Endothelial cell of umbilical vein (primary cell): ENCODE results near the gene PLA2G4E. TPM values are rescaled to one million over a fixed set of nuclear protein-coding genes. Genes with fewer than 3 reads are reported as not detected.

Experiments used
- BruUV-seq: library from RNA; stranded (reverse); fragments of 400-500 nt; replicated peaks from 2 replicates; lab custom pipeline; 2021; lab: Mats Ljungman, UMichigan
- CTCF ChIA-PET: fragments of 300-600, 350-600 bp; sonication (Branson Sonifier 250); formaldehyde crosslinking; loops from one replicate; lab custom pipeline; 2021; ENCODE audit warnings: antibody characterized with exemption, inconsistent platforms; lab: Charles Lee
- POLR2A ChIA-PET: fragments of 300-600, 350-600 bp; sonication (Branson Sonifier 250); formaldehyde crosslinking; loops from one replicate; lab custom pipeline; 2021; ENCODE audit warnings: antibody characterized with exemption, inconsistent platforms; lab: Charles Lee
- DNase-seq: peaks from one replicate; pipeline ENCODE4 v3.0.0-alpha.2; 2011; ENCODE audit warnings: low read depth, low spot score
- FAIRE-seq: peaks from 2 replicates; lab custom pipeline; 2011; peaks lifted over from hg19 to GRCh38; lab: Jason Lieb, UNC
- H2AFZ ChIP-seq: 2 replicates; pipeline ENCODE4 v1.6.0; 2012; ENCODE audit warnings: low read depth, low read length, control low read depth, inconsistent platforms
- H3K27ac ChIP-seq: 2 replicates; pipeline ENCODE4 v1.5.1; 2011; ENCODE audit warnings: low read depth, mild to moderate bottlenecking, control low read depth, low read length, moderate library complexity; ENCODE audit not compliant: insufficient read depth
- H3K27me3 ChIP-seq, 2 experiments: 2 replicates each; pipeline versions ENCODE4 v1.6.0 to v1.6.1; 2011; ENCODE audit warnings: low read length in 2 of 2, mixed read lengths in 1 of 2; ENCODE audit not compliant: control insufficient read depth in 2 of 2, insufficient read depth in 2 of 2
- H3K36me3 ChIP-seq, 2 experiments: 2 replicates in 1 of 2; 3 replicates in 1 of 2; pipeline ENCODE4 v1.5.1; 2011; ENCODE audit warnings: low read length in 2 of 2, mild to moderate bottlenecking in 1 of 2, moderate library complexity in 1 of 2; ENCODE audit not compliant: control insufficient read depth in 2 of 2, insufficient read depth in 2 of 2; ENCODE audit errors: extremely low read depth in 1 of 2
- H3K4me1 ChIP-seq: 3 replicates; pipeline ENCODE4 v1.5.1; 2011; ENCODE audit warnings: mild to moderate bottlenecking, low read length; ENCODE audit not compliant: control insufficient read depth, insufficient read depth; ENCODE audit errors: extremely low read depth
- H3K4me2 ChIP-seq: 2 replicates; pipeline ENCODE4 v1.6.1; 2011; ENCODE audit warnings: low read length, control low read depth, mixed read lengths; ENCODE audit not compliant: insufficient read depth
- H3K4me3 ChIP-seq, 3 experiments: fragments of 200-600 bp in 1 of 3; sonication (generic), shearing (Covaris generic) in 1 of 3; replicated peaks in 1 of 3; 2 replicates each; pipeline ENCODE4 v1.5.1; 2011 to 2016; ENCODE audit warnings: control low read depth in 3 of 3, low read length in 3 of 3, mild to moderate bottlenecking in 2 of 3, inconsistent platforms in 1 of 3, low read depth in 1 of 3, moderate library complexity in 1 of 3; ENCODE audit not compliant: insufficient read depth in 1 of 3
- H3K79me2 ChIP-seq: 2 replicates; pipeline ENCODE4 v1.6.0; 2012; ENCODE audit warnings: low read length, inconsistent platforms; ENCODE audit not compliant: control insufficient read depth, insufficient read depth
- H3K9ac ChIP-seq: replicated peaks from 2 replicates; pipeline ENCODE3; 2011; ENCODE audit warnings: low read length, control low read depth; ENCODE audit not compliant: insufficient read depth; ENCODE audit errors: extremely low read depth
- H3K9me1 ChIP-seq: replicated peaks from 3 replicates; pipeline ENCODE4 v1.6.0; 2011; ENCODE audit warnings: mild to moderate bottlenecking, low read length; ENCODE audit not compliant: control insufficient read depth, insufficient read depth; ENCODE audit errors: extremely low read depth
- H3K9me3 ChIP-seq: replicated peaks from 2 replicates; pipeline ENCODE4 v1.5.1; 2012; ENCODE audit warnings: low read length, inconsistent platforms; ENCODE audit not compliant: control insufficient read depth, insufficient read depth
- H4K20me1 ChIP-seq: replicated peaks from 2 replicates; pipeline ENCODE3; 2011; ENCODE audit warnings: mild to moderate bottlenecking, low read length; ENCODE audit not compliant: control insufficient read depth, insufficient read depth; ENCODE audit errors: extremely low read depth
- CTCF ChIP-seq, 2 donors: IDR thresholded peaks; 1 replicate in 1 of 2; 2 replicates in 1 of 2; pipeline ENCODE4 v1.5.1; 2011; ENCODE audit warnings: low read length in 2 of 2, mild to moderate bottlenecking in 2 of 2, moderate library complexity in 2 of 2, control low read depth in 1 of 2, inconsistent platforms in 1 of 2, low read depth in 1 of 2; ENCODE audit not compliant: insufficient read depth in 1 of 2; ENCODE audit errors: extremely low read depth in 1 of 2
- EZH2 ChIP-seq: IDR thresholded peaks from 2 replicates; pipeline ENCODE4 v1.6.1; 2012; ENCODE audit warnings: borderline replicate concordance, low read depth, mild to moderate bottlenecking, moderate library complexity, low read length, inconsistent platforms; ENCODE audit not compliant: severe bottlenecking
- FOS ChIP-seq: IDR thresholded peaks from 2 replicates; pipeline ENCODE4 v1.6.1; 2011; ENCODE audit warnings: mild to moderate bottlenecking, low read length, moderate library complexity, borderline replicate concordance; ENCODE audit not compliant: insufficient read depth
- GATA2 ChIP-seq: IDR thresholded peaks from 2 replicates; pipeline ENCODE4 v1.7.0; 2011; ENCODE audit warnings: low read depth, mild to moderate bottlenecking, moderate library complexity, mixed read lengths, low read length; ENCODE audit not compliant: insufficient read length, insufficient read depth
- JUN ChIP-seq: IDR thresholded peaks from 2 replicates; pipeline ENCODE4 v1.6.1; 2011; ENCODE audit warnings: borderline replicate concordance, low read depth; ENCODE audit not compliant: insufficient read length, insufficient read depth
- MYC ChIP-seq: IDR thresholded peaks from one replicate; pipeline ENCODE4 v1.6.1; 2011; ENCODE audit warnings: mild to moderate bottlenecking, low read depth, low read length
- POLR2A ChIP-seq: IDR thresholded peaks from 2 replicates; pipeline ENCODE4 v1.6.1; 2012; ENCODE audit warnings: low read depth, mild to moderate bottlenecking, control low read depth, low read length
- POLR2AphosphoS5 ChIP-seq: IDR thresholded peaks from 2 replicates; pipeline ENCODE4 v1.6.1; 2012; ENCODE audit warnings: low read depth, mild to moderate bottlenecking, control low read depth, low read length, moderate library complexity; ENCODE audit not compliant: insufficient read depth
- dilution Hi-C: fragments of 300-500 bp; cut with MboI; formaldehyde crosslinking; loops from one replicate; pipeline ENCODE4 v1.15.0; 2019; ENCODE audit warnings: low sequenced_read_pairs; ENCODE audit not compliant: extremely low pct_ligation_motif_present
- intact Hi-C: fragments of 100-400 bp; cut with micrococcal nuclease; formaldehyde crosslinking; loops from one replicate; pipeline ENCODE4 v1.10.0; 2022
- polyA plus RNA-seq, 4 experiments: library from polyadenylated mRNA; depleted of rRNA in 3 of 4; stranded (reverse) in 3 of 4; unstranded in 1 of 4; fragments of >200 nt; gene quantifications; 2 replicates each; pipeline versions ENCODE4 v1.2.1 to v1.2.3, GENCODE V29; 2011 to 2012; ENCODE audit warnings: missing spikeins in 1 of 4
- total RNA-seq: library from RNA; stranded (reverse); gene quantifications from 2 replicates; pipeline ENCODE4 v1.2.3, GENCODE V29; 2021
- TF ChIP-seq, protein P1 (sequence below): IDR thresholded peaks from 2 replicates; pipeline ENCODE4 v1.6.1; 2011; ENCODE audit not compliant: insufficient read depth, insufficient read length

The PLA2G4E gene
- total and polyA plus RNA-seq, 2 donors (not counting 3 experiments of a cell fraction or from before 2014, with no cell fraction given), result not detected

DNA sequence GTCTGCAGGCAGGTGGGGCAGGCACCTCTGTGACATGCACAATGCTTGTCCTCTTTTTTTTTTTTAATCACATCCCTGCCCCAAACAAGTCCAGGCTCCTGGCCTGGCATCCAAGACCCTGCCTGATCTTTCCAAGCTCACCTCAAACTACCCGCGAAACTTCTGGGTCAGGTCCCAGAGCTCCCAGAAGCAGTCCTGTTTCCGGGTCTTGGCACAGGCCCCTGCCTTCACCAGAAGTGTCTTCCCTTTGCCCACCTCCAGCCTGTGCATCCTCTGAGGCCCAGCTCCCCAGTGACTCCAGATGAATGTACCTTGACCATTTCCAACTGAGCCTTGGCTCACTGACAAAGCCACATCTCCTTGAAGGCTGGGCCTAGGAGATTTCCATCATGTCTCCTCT, 23.0 kb downstream of the PLA2G4E start:
- Histone ChIP-seq H3K9me3 (no peaks in the 10 kb centered on the region), H3K27ac (no peak overlapping the region), H3K4me3 (no peak overlapping the region), H3K79me2 (no peaks in the 10 kb centered on the region), H3K4me2 (no peak overlapping the region), H4K20me1 (no peaks in the 10 kb centered on the region), H3K9me1 (no peaks in the 10 kb centered on the region), H3K4me1 (peaks cover 5% of the 10 kb centered on the region), H2AFZ (no peak overlapping the region), H3K36me3 (no peaks in the 10 kb centered on the region), H3K27me3 (peaks cover 0 to 5% of the 10 kb centered on the region in 2 experiments), H3K9ac (no peak overlapping the region)
- TF ChIP-seq CTCF (IDR thresholded peaks at IDR 0.05; ENCODE audit: extremely low read depth in 1 of 2, insufficient read depth in 1 of 2, low read depth in 1 of 2, low read length in 2 of 2), result no peak
- TF ChIP-seq GATA2, result no peak
- no peak for TF ChIP-seq FOS
- TF ChIP-seq JUN, result no peak
- TF ChIP-seq POLR2AphosphoS5, result no peak
- TF ChIP-seq POLR2A, result no peak
- TF ChIP-seq, protein P1, sequence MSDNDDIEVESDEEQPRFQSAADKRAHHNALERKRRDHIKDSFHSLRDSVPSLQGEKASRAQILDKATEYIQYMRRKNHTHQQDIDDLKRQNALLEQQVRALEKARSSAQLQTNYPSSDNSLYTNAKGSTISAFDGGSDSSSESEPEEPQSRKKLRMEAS, result no peak
- no peak for TF ChIP-seq EZH2
- no peak for TF ChIP-seq MYC
- no peak for DNase-seq
- BruUV-seq, result no TSS peak
- dilution Hi-C loops (no loop called here), intact Hi-C loops (no loop called here)
- CTCF ChIA-PET, result interaction anchor here (1.7 to 11.0 kb wide), 2 partner anchors 56 to 86 kb away, joined by 6 to 116 read pairs; no protein-coding TSS in a partner anchor
- no peak for FAIRE-seq
- POLR2A ChIA-PET, result no interaction called here
